DOHH2 (cell line): ENCODE results near the gene MRPL10.
"Not testable (repeated sequence)": the region's sequence is repeated elsewhere in the genome, so short reads cannot be mapped to it uniquely, and the experiment has no call there.

Experiments used
- H3F3A ChIP-seq: fragments of 200-600 bp; sonication (generic), shearing (Covaris generic); 2 replicates; pipeline ENCODE4 v1.6.0; 2016; ENCODE audit warnings: antibody characterized with exemption, mild to moderate bottlenecking; ENCODE audit not compliant: control insufficient read depth, insufficient read depth
- H3K27ac ChIP-seq: fragments of 200-600 bp; sonication (generic); 2 replicates; pipeline ENCODE4 v1.5.1; 2014; ENCODE audit warnings: low read depth, mild to moderate bottlenecking, low read length, moderate library complexity
- H3K27me3 ChIP-seq: fragments of 200-600 bp; sonication (generic); 2 replicates; pipeline ENCODE4 v1.6.1; 2014; ENCODE audit warnings: mild to moderate bottlenecking, low read length, mixed read lengths; ENCODE audit not compliant: control insufficient read depth
- H3K36me3 ChIP-seq: fragments of 200-600 bp; sonication (generic); 2 replicates; pipeline ENCODE4 v1.6.1; 2014; ENCODE audit warnings: mild to moderate bottlenecking, low read length, moderate library complexity, mixed read lengths; ENCODE audit not compliant: control insufficient read depth
- H3K4me1 ChIP-seq: fragments of 200-600 bp; sonication (generic); 2 replicates; pipeline ENCODE4 v1.6.1; 2014; ENCODE audit warnings: mild to moderate bottlenecking, low read length, mixed read lengths; ENCODE audit not compliant: control insufficient read depth
- H3K4me2 ChIP-seq: fragments of 200-600 bp; sonication (generic); 2 replicates; pipeline ENCODE4 v1.6.0; 2014; ENCODE audit warnings: mild to moderate bottlenecking, low read length, moderate library complexity
- H3K4me3 ChIP-seq: fragments of 200-600 bp; sonication (generic); 2 replicates; pipeline ENCODE4 v1.5.1; 2014; ENCODE audit warnings: mild to moderate bottlenecking, low read length, mixed read lengths
- H3K79me2 ChIP-seq: fragments of 200-600 bp; sonication (generic); 2 replicates; pipeline ENCODE4 v1.6.1; 2014; ENCODE audit warnings: mild to moderate bottlenecking, low read length, mixed read lengths; ENCODE audit not compliant: control insufficient read depth
- H3K9me2 ChIP-seq: fragments of 200-600 bp; sonication (generic); replicated peaks from 2 replicates; pipeline ENCODE4 v1.6.1; 2014; ENCODE audit warnings: mild to moderate bottlenecking, low read length, mixed read lengths; ENCODE audit not compliant: control insufficient read depth
- H3K9me3 ChIP-seq: fragments of 200-600 bp; sonication (generic); 2 replicates; pipeline ENCODE4 v1.6.1; 2014; ENCODE audit warnings: antibody characterized with exemption, low read length, mixed read lengths; ENCODE audit not compliant: control insufficient read depth, insufficient read depth
- H4K20me1 ChIP-seq: fragments of 200-600 bp; sonication (generic); 2 replicates; pipeline ENCODE4 v1.6.0; 2014; ENCODE audit warnings: low read depth, mild to moderate bottlenecking, antibody characterized with exemption, low read length, moderate library complexity; ENCODE audit not compliant: control insufficient read depth, insufficient read depth
- EZH2phosphoT487 ChIP-seq: fragments of 200-600 bp; sonication (generic); IDR thresholded peaks from 2 replicates; pipeline ENCODE4 v1.6.1; 2017; ENCODE audit warnings: borderline replicate concordance, mild to moderate bottlenecking, antibody characterized with exemption, low read length, moderate library complexity, mixed read lengths
- TF ChIP-seq, protein P1 (sequence below): fragments of 200-600 bp; sonication (generic); IDR thresholded peaks from one replicate; pipeline ENCODE4 v1.5.1; 2014; ENCODE audit warnings: antibody characterized with exemption, mild to moderate bottlenecking, low read depth, low read length; ENCODE audit not compliant: poor library complexity, severe bottlenecking

The MRPL10 gene

DNA sequence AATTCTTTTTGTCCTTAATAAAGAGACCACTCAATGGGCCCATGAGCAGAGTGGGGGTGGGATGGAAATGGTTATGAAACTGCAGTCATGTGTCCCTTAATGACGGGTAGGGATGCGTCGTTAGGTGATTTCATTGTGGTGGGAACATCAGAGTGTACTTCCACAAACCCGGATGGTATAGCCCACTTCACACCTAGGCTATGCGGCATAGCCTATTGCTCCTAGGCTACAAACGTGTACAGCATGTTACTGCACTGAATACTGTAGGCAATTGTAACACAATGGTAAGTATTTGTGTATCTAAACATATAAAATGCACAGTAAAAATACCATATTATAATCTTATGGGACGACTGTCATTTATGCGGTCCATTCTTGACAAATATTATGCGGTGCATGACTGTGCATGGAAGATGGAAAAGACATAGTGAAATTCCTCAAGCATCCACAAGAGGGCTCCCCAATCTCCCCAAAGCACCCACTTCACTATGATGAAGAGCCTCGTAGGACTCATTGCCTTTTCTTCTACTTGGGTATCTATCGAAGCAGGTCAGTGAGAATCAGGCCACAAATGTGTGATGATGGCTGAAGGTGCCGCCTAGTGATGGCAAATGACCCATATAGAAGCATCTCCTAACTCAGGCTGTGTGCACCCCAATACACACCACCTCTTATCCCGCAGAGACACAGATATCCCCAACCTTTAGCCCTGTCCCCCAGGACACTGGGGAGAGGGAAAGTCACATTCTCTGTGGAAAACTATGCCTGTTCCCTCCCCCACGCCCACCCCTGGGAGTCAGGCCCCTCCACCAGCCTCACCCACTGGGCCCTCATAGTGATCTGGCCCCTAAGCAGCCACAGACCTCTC, 54.8 kb downstream of the MRPL10 start:
- H3K9me3 ChIP-seq: no peaks in the 10 kb centered on the region
- H3K9me2 ChIP-seq: no peaks in the 10 kb centered on the region
- no peak overlapping the region for H3K4me2 ChIP-seq
- H3K79me2 ChIP-seq: no peaks in the 10 kb centered on the region
- H3K27ac ChIP-seq: no peak overlapping the region
- H3K4me3 ChIP-seq: no peak overlapping the region
- no peak for TF ChIP-seq EZH2phosphoT487
- TF ChIP-seq, protein P1, sequence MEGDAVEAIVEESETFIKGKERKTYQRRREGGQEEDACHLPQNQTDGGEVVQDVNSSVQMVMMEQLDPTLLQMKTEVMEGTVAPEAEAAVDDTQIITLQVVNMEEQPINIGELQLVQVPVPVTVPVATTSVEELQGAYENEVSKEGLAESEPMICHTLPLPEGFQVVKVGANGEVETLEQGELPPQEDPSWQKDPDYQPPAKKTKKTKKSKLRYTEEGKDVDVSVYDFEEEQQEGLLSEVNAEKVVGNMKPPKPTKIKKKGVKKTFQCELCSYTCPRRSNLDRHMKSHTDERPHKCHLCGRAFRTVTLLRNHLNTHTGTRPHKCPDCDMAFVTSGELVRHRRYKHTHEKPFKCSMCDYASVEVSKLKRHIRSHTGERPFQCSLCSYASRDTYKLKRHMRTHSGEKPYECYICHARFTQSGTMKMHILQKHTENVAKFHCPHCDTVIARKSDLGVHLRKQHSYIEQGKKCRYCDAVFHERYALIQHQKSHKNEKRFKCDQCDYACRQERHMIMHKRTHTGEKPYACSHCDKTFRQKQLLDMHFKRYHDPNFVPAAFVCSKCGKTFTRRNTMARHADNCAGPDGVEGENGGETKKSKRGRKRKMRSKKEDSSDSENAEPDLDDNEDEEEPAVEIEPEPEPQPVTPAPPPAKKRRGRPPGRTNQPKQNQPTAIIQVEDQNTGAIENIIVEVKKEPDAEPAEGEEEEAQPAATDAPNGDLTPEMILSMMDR: peak; percentile 78
- H3K36me3 ChIP-seq: no peaks in the 10 kb centered on the region
- H3K27me3 ChIP-seq: no peaks in the 10 kb centered on the region; the same call in 1 of the 2 replicates
- H3F3A ChIP-seq: no peaks in the 10 kb centered on the region
- H4K20me1 ChIP-seq: no peaks in the 10 kb centered on the region
- H3K4me1 ChIP-seq: no peaks in the 10 kb centered on the region

DNA sequence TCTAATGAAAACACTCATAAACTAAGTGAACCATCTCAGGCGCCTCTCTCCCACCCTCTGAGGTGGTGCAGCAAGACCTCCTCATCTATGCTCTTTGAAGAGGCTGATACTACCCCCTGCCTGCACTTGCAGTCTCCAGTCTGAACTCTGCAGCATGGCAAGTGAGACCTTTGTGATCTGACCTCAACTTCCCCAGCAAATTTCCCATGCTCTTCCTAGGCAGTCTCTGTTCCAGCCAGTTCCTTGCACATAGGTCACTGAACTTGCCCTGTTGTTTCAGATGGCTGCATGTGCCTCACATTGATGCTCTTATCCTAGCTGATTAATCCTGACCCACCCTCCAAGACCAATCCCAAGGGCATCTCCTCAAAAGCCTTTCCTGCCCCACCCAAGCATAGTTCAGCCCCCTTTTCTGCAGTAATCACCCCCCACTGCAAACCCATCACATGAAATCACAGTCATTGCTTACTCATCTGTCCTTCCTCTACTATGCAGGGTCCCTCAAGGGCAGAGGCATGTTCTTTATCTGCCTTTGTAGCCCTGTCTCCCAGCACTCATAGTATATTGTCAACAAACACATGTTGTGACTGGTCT, 56.3 kb downstream of the MRPL10 start:
- no peaks in the 10 kb centered on the region for H3K9me2 ChIP-seq
- no peaks in the 10 kb centered on the region for H4K20me1 ChIP-seq
- H3K4me1 ChIP-seq: no peaks in the 10 kb centered on the region
- H3F3A ChIP-seq: no peaks in the 10 kb centered on the region
- H3K4me2 ChIP-seq: no peak overlapping the region
- no peaks in the 10 kb centered on the region; the same call in 1 of the 2 replicates for H3K27me3 ChIP-seq
- no peak overlapping the region for H3K27ac ChIP-seq
- no peaks in the 10 kb centered on the region for H3K36me3 ChIP-seq
- H3K9me3 ChIP-seq: no peaks in the 10 kb centered on the region
- no peaks in the 10 kb centered on the region for H3K79me2 ChIP-seq
- TF ChIP-seq, protein P1: no peak
- TF ChIP-seq EZH2phosphoT487: no peak
- no peak overlapping the region for H3K4me3 ChIP-seq

DNA sequence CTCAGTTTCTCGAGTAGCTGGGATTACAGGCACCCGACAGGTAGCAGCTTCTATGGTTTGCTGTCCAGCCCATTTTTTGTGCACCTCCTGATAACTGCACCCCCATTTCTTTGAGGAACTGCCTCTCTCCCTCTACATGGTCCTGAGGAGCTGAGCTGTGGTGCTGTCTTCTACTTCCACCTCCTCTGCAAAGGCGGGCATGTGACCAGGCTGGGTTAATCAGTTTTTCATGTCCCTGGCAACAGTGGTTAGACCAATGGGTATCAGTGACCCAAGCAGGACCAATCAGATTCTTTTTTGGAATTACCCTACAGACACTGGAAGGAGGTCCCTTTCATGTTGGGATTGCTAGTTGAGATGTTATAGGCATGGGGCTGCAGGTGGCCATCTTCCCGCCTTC, 57.0 kb downstream of the MRPL10 start:
- H3K27me3 ChIP-seq: no peaks in the 10 kb centered on the region; the same call in 1 of the 2 replicates

DNA sequence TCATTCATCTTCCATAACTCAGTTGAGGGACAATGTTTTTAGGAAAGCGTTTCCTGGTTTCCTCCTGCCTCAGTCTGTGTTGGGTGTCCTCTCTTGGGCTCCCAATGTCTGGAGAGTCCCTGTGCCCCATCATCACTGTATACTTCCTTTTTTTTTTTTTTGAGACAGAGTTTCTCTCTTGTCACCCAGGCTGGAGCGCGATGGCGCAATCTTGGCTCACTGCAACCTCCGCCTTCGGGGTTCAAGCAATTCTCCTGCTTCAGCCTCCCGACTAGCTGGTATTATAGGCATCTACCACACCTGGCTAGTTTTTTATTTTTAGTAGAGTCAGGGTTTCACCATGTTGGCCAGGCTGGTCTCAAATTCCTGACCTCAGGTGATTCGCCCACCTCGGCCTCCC, 57.7 kb downstream of the MRPL10 start:
- not testable (repeated sequence) for H3K27ac ChIP-seq

More for the DNA sequence above, 57.0 kb downstream of the MRPL10 start:
- no peaks in the 10 kb centered on the region for H3K9me3 ChIP-seq
- H3F3A ChIP-seq: no peaks in the 10 kb centered on the region
- H4K20me1 ChIP-seq: no peaks in the 10 kb centered on the region
- no peak overlapping the region for H3K4me2 ChIP-seq
- no peaks in the 10 kb centered on the region for H3K36me3 ChIP-seq
- H3K27ac ChIP-seq: no peak overlapping the region
- H3K9me2 ChIP-seq: no peaks in the 10 kb centered on the region
- no peaks in the 10 kb centered on the region for H3K4me1 ChIP-seq
- H3K79me2 ChIP-seq: no peaks in the 10 kb centered on the region
- TF ChIP-seq, protein P1: no peak
- no peak for TF ChIP-seq EZH2phosphoT487
- H3K4me3 ChIP-seq: no peak overlapping the region

More for the DNA sequence above, 57.7 kb downstream of the MRPL10 start:
- H3K4me2 ChIP-seq, H3K36me3 ChIP-seq, H3F3A ChIP-seq, H3K4me3 ChIP-seq, H3K9me3 ChIP-seq, H3K4me1 ChIP-seq, H3K27me3 ChIP-seq, H3K79me2 ChIP-seq, H3K9me2 ChIP-seq, H4K20me1 ChIP-seq: not testable (repeated sequence)
